Fibroblast of lung (primary cell): Measurements from ENCODE around the gene ERFL.

Experiments used
- CTCF ChIP-seq, 2 donors: IDR thresholded peaks in 1 of 2; conservative IDR thresholded peaks in 1 of 2; 1 replicate in 1 of 2; 2 replicates in 1 of 2; pipeline ENCODE4 v1.5.1; 2011 to 2012; ENCODE audit warnings: low read length in 2 of 2, control low read depth in 1 of 2, inconsistent platforms in 1 of 2, low read depth in 1 of 2, mild to moderate bottlenecking in 1 of 2
- EZH2 ChIP-seq: IDR thresholded peaks from 2 replicates; pipeline ENCODE4 v1.5.1; 2012; ENCODE audit warnings: low read length, control low read depth, mild to moderate bottlenecking; ENCODE audit errors: missing control alignments

- TF ChIP-seq CTCF (conservative IDR thresholded peaks at IDR 0.05 in 1 of 2, IDR thresholded peaks at IDR 0.05 in 1 of 2; ENCODE audit: low read depth in 1 of 2, low read length in 2 of 2): no peak
- peak; percentile 19 for TF ChIP-seq EZH2
Measured at GRCh38 chr19:41930322-41930722, 2.1 kb upstream of the ERFL start.
